ENCODE results near the gene FAM162A.

GRCh38 chr3:122435950-122436349 lies 52.0 kb downstream of the FAM162A start:
- TF ChIP-seq CTCF (IDR thresholded peaks at IDR 0.05) (no peak), POLR2A (IDR thresholded peaks at IDR 0.05) (no peak)
